H1 (cell line): Measurements from ENCODE around the gene EPHB1. TPM values are rescaled to one million over a fixed set of nuclear protein-coding genes. Genes with fewer than 3 reads are reported as not detected.

ENCODE experiments used
- CTCF ChIA-PET: fragments of 300-600 bp; sonication (Branson Sonifier 250); formaldehyde crosslinking; loops from one replicate; lab custom pipeline; 2021; ENCODE audit not compliant: partially characterized antibody; lab: Charles Lee
- POLR2A ChIA-PET: fragments of 300-600 bp; sonication (Branson Sonifier 250); formaldehyde crosslinking; loops from one replicate; lab custom pipeline; 2021; ENCODE audit warnings: inconsistent platforms; ENCODE audit not compliant: partially characterized antibody; lab: Charles Lee
- DNase-seq, 2 experiments: peaks; one replicate each; pipeline versions ENCODE4 v3.0.0 to v3.0.0-alpha.2; 2010 to 2022; ENCODE audit warnings: low spot score in 2 of 2, low read depth in 1 of 2, mixed read lengths in 1 of 2
- FAIRE-seq: peaks from 2 replicates; lab custom pipeline; 2011; peaks lifted over from hg19 to GRCh38; lab: Jason Lieb, UNC
- H2AFZ ChIP-seq: 2 replicates; pipeline ENCODE4 v1.8.1; 2012; ENCODE audit warnings: low read length, inconsistent platforms
- H2AK5ac ChIP-seq: 2 replicates; pipeline ENCODE4 v1.6.1; 2013; ENCODE audit warnings: low read depth, low read length
- H2BK120ac ChIP-seq: replicated peaks from 2 replicates; pipeline ENCODE3; 2013; ENCODE audit warnings: low read depth, low read length, inconsistent platforms
- H2BK12ac ChIP-seq: 2 replicates; pipeline ENCODE4 v1.6.1; 2013; ENCODE audit warnings: low read depth, low read length
- H2BK15ac ChIP-seq: 2 replicates; pipeline ENCODE4 v1.6.1; 2013; ENCODE audit warnings: low read length
- H2BK20ac ChIP-seq: 2 replicates; pipeline ENCODE4 v1.6.1; 2013; ENCODE audit warnings: low read length
- H2BK5ac ChIP-seq: 2 replicates; pipeline ENCODE4 v1.6.1; 2013; ENCODE audit warnings: low read depth, low read length
- H3K14ac ChIP-seq: 2 replicates; pipeline ENCODE4 v1.6.1; 2013; ENCODE audit warnings: inconsistent platforms; ENCODE audit not compliant: insufficient read length
- H3K18ac ChIP-seq: 2 replicates; pipeline ENCODE4 v1.6.1; 2013; ENCODE audit warnings: low read length; ENCODE audit errors: extremely low read depth
- H3K23ac ChIP-seq: 2 replicates; pipeline ENCODE4 v1.6.1; 2013; ENCODE audit warnings: inconsistent platforms; ENCODE audit not compliant: insufficient read length
- H3K23me2 ChIP-seq: 2 replicates; pipeline ENCODE4 v1.6.1; 2013; ENCODE audit warnings: low read depth, low read length
- H3K27ac ChIP-seq: 2 replicates; pipeline ENCODE4 v1.6.1; 2011; ENCODE audit warnings: low read depth, low read length, inconsistent platforms
- H3K27me3 ChIP-seq, 4 experiments: replicated peaks in 1 of 4; 1 replicate in 1 of 4; 2 replicates in 3 of 4; pipeline versions ENCODE4 v1.6.1 to v1.8.1; 2011 to 2013; ENCODE audit warnings: low read length in 3 of 4, mild to moderate bottlenecking in 3 of 4, inconsistent platforms in 2 of 4, mixed read lengths in 2 of 4, moderate library complexity in 1 of 4; ENCODE audit not compliant: control insufficient read depth in 3 of 4, insufficient read depth in 3 of 4; ENCODE audit errors: extremely low read depth in 1 of 4
- H3K36me3 ChIP-seq, 4 experiments: 2 replicates each; pipeline versions ENCODE4 v1.6.1 to v1.8.1; 2011 to 2013; ENCODE audit warnings: mild to moderate bottlenecking in 4 of 4, low read length in 3 of 4, moderate library complexity in 2 of 4, control low read depth in 1 of 4, inconsistent platforms in 1 of 4; ENCODE audit not compliant: insufficient read depth in 4 of 4, control insufficient read depth in 2 of 4
- H3K4ac ChIP-seq: replicated peaks from 2 replicates; pipeline ENCODE3; 2013; ENCODE audit warnings: low read length, low read depth, mixed read lengths, inconsistent platforms; ENCODE audit not compliant: insufficient read length
- H3K4me1 ChIP-seq, 4 experiments: replicated peaks in 1 of 4; 1 replicate in 1 of 4; 2 replicates in 3 of 4; pipeline versions ENCODE4 v1.6.1 to v1.8.1; 2011 to 2013; ENCODE audit warnings: low read length in 3 of 4, inconsistent platforms in 2 of 4, mixed read lengths in 1 of 4; ENCODE audit not compliant: insufficient read depth in 4 of 4, control insufficient read depth in 3 of 4
- H3K4me2 ChIP-seq, 2 experiments: 2 replicates each; pipeline versions ENCODE4 v1.6.1 to v1.8.1; 2011 to 2013; ENCODE audit warnings: low read depth in 2 of 2, low read length in 2 of 2, control low read depth in 1 of 2, inconsistent platforms in 1 of 2, mild to moderate bottlenecking in 1 of 2; ENCODE audit not compliant: insufficient read depth in 1 of 2
- H3K4me3 ChIP-seq, 4 experiments: fragments of 200-600, 300-600 bp in 1 of 4; sonication (generic), shearing (Covaris generic), sonication (Bioruptor Twin) in 1 of 4; 2 replicates each; pipeline versions ENCODE4 v1.5.1 to v1.8.1; 2011 to 2016; ENCODE audit warnings: low read length in 4 of 4, low read depth in 3 of 4, control low read depth in 2 of 4, inconsistent platforms in 2 of 4, mild to moderate bottlenecking in 2 of 4, mixed read lengths in 1 of 4, moderate library complexity in 1 of 4; ENCODE audit not compliant: insufficient read depth in 2 of 4; ENCODE audit errors: extremely low read depth in 1 of 4
- H3K56ac ChIP-seq: replicated peaks from 2 replicates; pipeline ENCODE3; 2013; ENCODE audit warnings: low read depth, mild to moderate bottlenecking, mixed read lengths, low read length, inconsistent platforms; ENCODE audit not compliant: insufficient read length
- H3K79me1 ChIP-seq: 2 replicates; pipeline ENCODE4 v1.6.1; 2013; ENCODE audit warnings: low read depth, low read length, control low read depth
- H3K79me2 ChIP-seq, 2 experiments: 2 replicates each; pipeline versions ENCODE4 v1.6.1 to v1.8.1; 2012 to 2013; ENCODE audit warnings: low read length in 2 of 2, mild to moderate bottlenecking in 2 of 2, inconsistent platforms in 1 of 2; ENCODE audit not compliant: insufficient read depth in 2 of 2, control insufficient read depth in 1 of 2
- H3K9ac ChIP-seq, 4 experiments: replicated peaks in 1 of 4; 1 replicate in 1 of 4; 2 replicates in 3 of 4; pipeline versions ENCODE4 v1.6.1 to v1.8.1; 2011 to 2013; ENCODE audit warnings: low read depth in 3 of 4, low read length in 3 of 4, control low read depth in 2 of 4, mild to moderate bottlenecking in 2 of 4, moderate library complexity in 2 of 4, inconsistent platforms in 1 of 4; ENCODE audit errors: extremely low read depth in 1 of 4
- H3K9me3 ChIP-seq, 2 experiments: 2 replicates each; pipeline versions ENCODE4 v1.6.1 to v1.8.1; 2012 to 2013; ENCODE audit warnings: mild to moderate bottlenecking in 2 of 2, moderate library complexity in 2 of 2, control low read depth in 1 of 2, inconsistent platforms in 1 of 2, low read depth in 1 of 2, low read length in 1 of 2, mixed read lengths in 1 of 2; ENCODE audit not compliant: insufficient read depth in 2 of 2
- H4K20me1 ChIP-seq, 2 experiments: replicated peaks in 1 of 2; 2 replicates each; pipeline versions ENCODE3 to v1.8.1; 2011 to 2013; ENCODE audit warnings: inconsistent platforms in 2 of 2, low read length in 2 of 2, mild to moderate bottlenecking in 1 of 2; ENCODE audit not compliant: insufficient read depth in 2 of 2, control insufficient read depth in 1 of 2
- H4K5ac ChIP-seq: 2 replicates; pipeline ENCODE4 v1.6.1; 2013; ENCODE audit warnings: low read length, low read depth, mixed read lengths, inconsistent platforms; ENCODE audit not compliant: insufficient read length
- H4K8ac ChIP-seq: 2 replicates; pipeline ENCODE4 v1.8.0; 2013; ENCODE audit warnings: mild to moderate bottlenecking, moderate library complexity, low read length, inconsistent platforms; ENCODE audit not compliant: insufficient read depth; ENCODE audit errors: extremely low read depth
- H4K91ac ChIP-seq: replicated peaks from 2 replicates; pipeline ENCODE3; 2013; ENCODE audit warnings: low read length, mixed read lengths, inconsistent platforms; ENCODE audit not compliant: insufficient read length
- JUN ChIP-seq: IDR thresholded peaks from 2 replicates; pipeline ENCODE4 v1.6.1; 2011; ENCODE audit warnings: low read depth, mild to moderate bottlenecking, improper control_type of control experiment, low read length
- TAF7 ChIP-seq: optimal IDR thresholded peaks from 2 replicates; pipeline ENCODE3; 2011; ENCODE audit warnings: low read depth, mild to moderate bottlenecking, inconsistent platforms, low read length, moderate library complexity, borderline replicate concordance
- TCF12 ChIP-seq: IDR thresholded peaks from 2 replicates; pipeline ENCODE4 v1.6.1; 2011; ENCODE audit warnings: low read depth, mild to moderate bottlenecking, low read length
- WGBS, 2 experiments: shearing (Covaris generic) in 1 of 2; methylation state at CpG; one replicate each; pipeline versions ENCODE4 v1.1.6 to v1.1.7; 2013 to 2015; ENCODE audit warnings: low lambda C conversion rate in 2 of 2, mixed read lengths in 2 of 2, inconsistent platforms in 1 of 2, low coverage in 1 of 2, missing lambda C conversion rate in 1 of 2; ENCODE audit not compliant: insufficient replicate concordance in 2 of 2, insufficient coverage in 1 of 2, insufficient read length in 1 of 2; ENCODE audit errors: extremely low coverage in 1 of 2, missing lambda C conversion rate in 1 of 2; 5-methylcytosine and 5-hydroxymethylcytosine counted together
- polyA plus RNA-seq, 7 experiments: library from polyadenylated mRNA; depleted of rRNA in 3 of 7; stranded (reverse) in 5 of 7; unstranded in 2 of 7; fragments of >200 nt in 5 of 7; fragments of 200-250 nt in 2 of 7; gene quantifications; 1 replicate in 5 of 7; 2 replicates in 1 of 7; 4 replicates in 1 of 7; pipeline versions ENCODE4 v1.2.1 to v1.2.3, GENCODE V29; 2011 to 2013; ENCODE audit warnings: missing spikeins in 2 of 7, mixed read lengths in 2 of 7
- total RNA-seq: library from RNA; stranded (reverse); fragmentation: NEBNext Ultra II Directional; extraction: Animal tissue kit (Norgen Biotek cat#: 25700); gene quantifications from 2 replicates; pipeline ENCODE4 v1.2.1, GENCODE V29; 2021

EPHB1 gene
- total and polyA plus RNA-seq, 2 of the 8 experiments (the other 6 are each of a cell fraction or from before 2014, with no cell fraction given) = 3.5 to 5.9 TPM

GRCh38 chr3:134849561-134849960, 54.5 kb downstream of the EPHB1 start:
- Histone ChIP-seq H3K4me3 (no peak overlapping the region), H2BK5ac (no peak overlapping the region), H2AK5ac (no peak overlapping the region), H2AFZ (no peak overlapping the region), H2BK12ac (no peak overlapping the region), H2BK15ac (no peak overlapping the region), H3K4me1 (peaks cover 0 to 7% (median 3%) of the 10 kb centered on the region in 4 experiments; a peak in 2 of 7 replicates), H3K4ac (no peak overlapping the region), H3K79me1 (no peaks in the 10 kb centered on the region), H3K9me3 (no peaks in the 10 kb centered on the region), H3K14ac (no peak overlapping the region), H3K27me3 (no peaks in the 10 kb centered on the region), H3K36me3 (no peaks in the 10 kb centered on the region), H3K56ac (no peak overlapping the region), H4K20me1 (peaks cover 0 to 3% of the 10 kb centered on the region in 2 experiments), H4K91ac (no peak overlapping the region), H3K79me2 (no peaks in the 10 kb centered on the region), H4K5ac (no peak overlapping the region), H3K27ac (no peak overlapping the region), H2BK120ac (no peak overlapping the region), H3K23me2 (0 out of 2 replicates have a peak, but pooled peaks cover 1% of the 10 kb centered on the region), H2BK20ac (no peak overlapping the region), H3K4me2 (no peak overlapping the region), H3K9ac (no peak overlapping the region), H3K18ac (no peak overlapping the region), H4K8ac (peak overlapping the region; percentile 42; the same call in 1 of the 2 replicates), H3K23ac (no peak overlapping the region)
- TF ChIP-seq JUN (no peak), TCF12 (no peak), TAF7 (no peak)
- 94% methylated on average over 6 of the region's 6 CpGs; no CpG with 5 or more reads in 1 of the 2 experiments for WGBS, 2 experiments
- CTCF ChIA-PET = interaction anchor here (0.6 to 5.9 kb wide), 5 partner anchors 11 to 591 kb away, joined by 3 to 31 read pairs (median 4); partner anchors contain the start of gene EPHB1
- FAIRE-seq (no peak), DNase-seq (no peak)
- POLR2A ChIA-PET = interaction anchor here (1.3 kb wide), 1 partner anchor 20 kb away, joined by 3 read pairs; no protein-coding TSS in a partner anchor
